Thyroid gland (tissue), 4 donors: Measurements from ENCODE around the gene FPR1. TPM values are rescaled to one million over a fixed set of nuclear protein-coding genes. Genes with fewer than 3 reads are reported as not detected.

Source experiments
- DNase-seq, 2 donors: peaks; one replicate each; pipeline ENCODE4 v3.0.0-alpha.2; 2019
- H3K27ac ChIP-seq, 3 donors: fragments of 200-600 bp; sonication (generic); 1 replicate in 2 of 3; 2 replicates in 1 of 3; pipeline ENCODE4 v1.5.1; 2016 to 2019; ENCODE audit warnings: mild to moderate bottlenecking in 1 of 3, moderate library complexity in 1 of 3
- H3K27me3 ChIP-seq: fragments of 200-600 bp; sonication (generic); one replicate; pipeline ENCODE4 v1.5.1; 2019
- H3K36me3 ChIP-seq, 2 donors: fragments of 200-600 bp; sonication (generic); one replicate each; pipeline ENCODE4 v1.5.1; 2016 to 2019
- H3K4me1 ChIP-seq, 2 donors: fragments of 200-600 bp; sonication (generic); one replicate each; pipeline ENCODE4 v1.5.1; 2017 to 2019
- H3K4me3 ChIP-seq, 3 donors: fragments of 200-600 bp; sonication (generic); replicated peaks in 1 of 3; 1 replicate in 2 of 3; 2 replicates in 1 of 3; pipeline ENCODE4 v1.5.1; 2016; ENCODE audit warnings: mild to moderate bottlenecking in 1 of 3
- H3K9me3 ChIP-seq: fragments of 200-600 bp; sonication (generic); one replicate; pipeline ENCODE4 v1.5.1; 2017
- CTCF ChIP-seq, 6 experiments: fragments of 200-600 bp in 3 of 6; fragments of 450-650 bp in 3 of 6; sonication (generic) in 3 of 6; IDR thresholded peaks; one replicate each; pipeline ENCODE4 v1.5.1; 2016 to 2019; ENCODE audit warnings: antibody characterized with exemption in 6 of 6, mild to moderate bottlenecking in 2 of 6, inconsistent platforms in 1 of 6, moderate library complexity in 1 of 6
- POLR2A ChIP-seq, 2 donors: fragments of 450-650 bp; IDR thresholded peaks; one replicate each; pipeline ENCODE4 v1.6.1; 2017; ENCODE audit warnings: antibody characterized with exemption in 2 of 2, mild to moderate bottlenecking in 2 of 2, moderate library complexity in 1 of 2
- WGBS, 2 donors: methylation state at CpG; one replicate each; pipeline ENCODE4 v1.1.5; 2017; 5-methylcytosine and 5-hydroxymethylcytosine counted together
- intact Hi-C: fragments of 100-400 bp; cut with DNase I; formaldehyde crosslinking; loops from one replicate; pipeline ENCODE4 v1.15.1; 2023
- total RNA-seq, 4 donors: library from RNA; depleted of rRNA; stranded (reverse); fragments of >200 nt; gene quantifications; one replicate each; pipeline ENCODE4 v1.2.3, GENCODE V29; 2016

Gene FPR1
- total RNA-seq, 4 donors from 2014 or later: 1.7 to 5.8 (median 3.3) TPM

DNA sequence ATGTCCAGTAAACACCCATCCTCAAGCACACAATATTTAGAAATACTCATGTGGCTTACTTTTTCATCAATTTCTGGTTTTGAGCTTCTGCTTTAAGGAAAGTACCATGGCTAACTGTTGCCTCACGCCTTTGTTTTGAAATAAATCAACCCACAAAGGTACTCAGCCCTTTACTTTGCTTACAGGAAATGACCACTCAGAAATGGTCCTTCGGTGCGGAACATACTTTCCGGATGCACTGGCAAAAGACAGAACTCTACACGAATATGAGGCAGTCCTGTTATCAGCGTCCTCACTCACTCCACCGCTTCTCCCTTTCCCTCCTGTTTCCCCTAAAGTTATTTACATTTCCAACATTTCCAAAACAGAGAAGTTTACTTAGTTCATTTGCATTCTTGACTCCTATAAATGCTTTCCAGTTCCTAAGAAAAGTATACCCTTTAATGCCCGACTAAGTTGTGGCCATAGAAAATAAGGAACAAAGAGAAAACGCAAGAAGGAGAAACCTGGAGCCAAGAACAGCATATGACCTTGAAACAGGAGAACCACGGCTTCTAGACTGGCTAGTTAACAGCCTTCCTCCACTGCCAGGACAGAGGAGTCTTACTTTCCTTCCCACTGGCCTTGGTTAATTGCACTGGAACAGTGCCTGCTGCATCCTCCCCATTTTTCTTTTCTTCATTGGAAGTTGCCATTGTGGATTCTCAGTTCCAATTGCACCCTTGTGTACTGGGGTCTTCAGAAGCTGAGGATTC is 19.9 kb upstream of the FPR1 start:
- Histone ChIP-seq H3K9me3 (no peaks in the 10 kb centered on the region), H3K36me3 (no peaks in the 10 kb centered on the region), H3K4me3 (no peak overlapping the region), H3K4me1 (no peaks in the 10 kb centered on the region), H3K27ac (no peak overlapping the region), H3K27me3 (no peaks in the 10 kb centered on the region)
- TF ChIP-seq CTCF (IDR thresholded peaks at IDR 0.05) (no peak), POLR2A (IDR thresholded peaks at IDR 0.05) (no peak)
- no peak for DNase-seq
- intact Hi-C loops: no loop called here
- WGBS, 2 donors: 43 to 47% methylated on average over 10 of the region's 10 CpGs

- H3K27ac ChIP-seq: no peak overlapping the region
- no peaks in the 10 kb centered on the region for H3K36me3 ChIP-seq
- no peaks in the 10 kb centered on the region for H3K4me1 ChIP-seq
- no peaks in the 10 kb centered on the region for H3K27me3 ChIP-seq
- intact Hi-C loops: no loop called here
- DNase-seq: no peak
- TF ChIP-seq CTCF (IDR thresholded peaks at IDR 0.05): no peak
- TF ChIP-seq POLR2A (IDR thresholded peaks at IDR 0.05): no peak
- H3K4me3 ChIP-seq: no peak overlapping the region
- H3K9me3 ChIP-seq: no peaks in the 10 kb centered on the region
- WGBS, 2 donors: 66 to 67% methylated on average over 5 of the region's 5 CpGs
Measured at GRCh38 chr19:51766461-51766860, 14.8 kb upstream of the FPR1 start.

DNA sequence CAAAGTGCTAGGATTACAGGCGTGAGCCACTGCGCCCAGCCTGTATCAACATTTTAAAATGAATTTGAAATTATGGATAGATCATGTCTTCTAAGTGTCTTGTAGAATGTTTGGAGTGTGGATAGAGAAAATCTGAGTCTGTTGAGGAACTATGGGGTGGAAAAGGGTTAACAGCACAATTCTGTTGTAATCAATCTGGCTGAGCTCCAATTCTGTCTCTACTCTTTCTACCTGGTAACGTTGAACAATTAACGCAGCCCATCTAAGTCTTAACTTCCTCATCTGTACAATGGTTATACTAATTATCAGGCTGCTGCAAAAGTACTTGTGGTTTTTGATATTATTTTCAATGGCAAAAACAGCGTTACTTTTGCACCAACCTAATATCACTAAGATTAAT is 13.4 kb upstream of the FPR1 start:
- H3K4me1 ChIP-seq: no peaks in the 10 kb centered on the region
- intact Hi-C loops: no loop called here
- no peak for TF ChIP-seq POLR2A (IDR thresholded peaks at IDR 0.05)
- TF ChIP-seq CTCF (IDR thresholded peaks at IDR 0.05): no peak
- H3K4me3 ChIP-seq: no peak overlapping the region
- DNase-seq: no peak
- H3K9me3 ChIP-seq: no peaks in the 10 kb centered on the region
- H3K27ac ChIP-seq: no peak overlapping the region
- no peaks in the 10 kb centered on the region for H3K27me3 ChIP-seq
- 45 to 63% methylated on average over 5 of the region's 5 CpGs for WGBS, 2 donors
- H3K36me3 ChIP-seq: no peaks in the 10 kb centered on the region

- Histone ChIP-seq H3K9me3 (no peaks in the 10 kb centered on the region), H3K4me3 (no peak overlapping the region), H3K27ac (no peak overlapping the region), H3K27me3 (no peaks in the 10 kb centered on the region), H3K4me1 (no peaks in the 10 kb centered on the region), H3K36me3 (no peaks in the 10 kb centered on the region)
- intact Hi-C loops: no loop called here
- TF ChIP-seq CTCF (IDR thresholded peaks at IDR 0.05): no peak
- TF ChIP-seq POLR2A (IDR thresholded peaks at IDR 0.05): no peak
- WGBS, 2 donors: 77 to 82% methylated on average over 7 of the region's 7 CpGs
- no peak for DNase-seq
Measured at GRCh38 chr19:51761696-51762095, 10.0 kb upstream of the FPR1 start.

- Histone ChIP-seq H3K27me3 (no peaks in the 10 kb centered on the region), H3K36me3 (no peaks in the 10 kb centered on the region), H3K4me1 (no peaks in the 10 kb centered on the region), H3K27ac (no peak within 1 kb of the TSS), H3K9me3 (no peaks in the 10 kb centered on the region), H3K4me3 (no peak within 1 kb of the TSS)
- intact Hi-C loops: no loop called here
- TF ChIP-seq CTCF (IDR thresholded peaks at IDR 0.05): no peak
- TF ChIP-seq POLR2A (IDR thresholded peaks at IDR 0.05): no peak
- WGBS, 2 donors: 55 to 59% methylated on average over 8 of the region's 8 CpGs
- DNase-seq: no peak
Measured at GRCh38 chr19:51760697-51761356, 9.1 kb upstream of the FPR1 start, which contains the start of gene FPR2. Gene FPR2, plus strand, starts transcription at chr19:51761180. Its CDS starts 7,479 bp downstream, at chr19:51768659.
